Ovary (tissue), 3 donors: ENCODE measurements around the gene MED28.

ENCODE experiments used
- EP300 ChIP-seq: sonication (generic); formaldehyde crosslinking; IDR thresholded peaks from one replicate; pipeline ENCODE4 v1.6.1; 2017; ENCODE audit warnings: antibody characterized with exemption
- POLR2A ChIP-seq: fragments of 450-650 bp; IDR thresholded peaks from one replicate; pipeline ENCODE4 v1.6.1; 2017; ENCODE audit warnings: antibody characterized with exemption, mild to moderate bottlenecking, moderate library complexity
- TF ChIP-seq, protein P1 (sequence below), 3 donors: fragments of 450-650 bp in 2 of 3; fragments of 200-600 bp in 1 of 3; IDR thresholded peaks; one replicate each; pipeline versions ENCODE4 v1.5.1 to v1.8.0; 2016 to 2022; ENCODE audit warnings: antibody characterized with exemption in 3 of 3, mild to moderate bottlenecking in 1 of 3
- donor health status: DM: no; HTN: no; CAD: no.

DNA sequence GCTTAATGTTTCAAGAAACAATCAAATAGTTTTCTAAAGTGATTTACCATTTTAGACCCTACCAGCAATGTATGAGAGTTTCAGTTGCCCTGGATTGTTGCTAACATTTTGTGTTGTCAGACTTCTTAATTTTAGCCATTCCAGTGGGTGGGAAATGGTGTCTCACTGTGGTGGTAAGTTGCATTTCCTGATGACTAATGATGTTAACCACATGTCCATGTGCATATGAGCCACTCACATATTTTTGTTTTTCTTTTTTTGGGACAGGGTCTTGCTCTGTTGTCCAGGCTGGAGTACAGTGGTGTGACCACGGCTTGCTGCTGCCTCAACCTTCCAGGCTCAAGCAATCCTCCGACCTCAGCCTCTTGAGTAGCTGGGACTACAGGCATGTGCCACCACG lies 48.3 kb downstream of the MED28 start:
- TF ChIP-seq EP300, result no peak
- TF ChIP-seq, protein P1, sequence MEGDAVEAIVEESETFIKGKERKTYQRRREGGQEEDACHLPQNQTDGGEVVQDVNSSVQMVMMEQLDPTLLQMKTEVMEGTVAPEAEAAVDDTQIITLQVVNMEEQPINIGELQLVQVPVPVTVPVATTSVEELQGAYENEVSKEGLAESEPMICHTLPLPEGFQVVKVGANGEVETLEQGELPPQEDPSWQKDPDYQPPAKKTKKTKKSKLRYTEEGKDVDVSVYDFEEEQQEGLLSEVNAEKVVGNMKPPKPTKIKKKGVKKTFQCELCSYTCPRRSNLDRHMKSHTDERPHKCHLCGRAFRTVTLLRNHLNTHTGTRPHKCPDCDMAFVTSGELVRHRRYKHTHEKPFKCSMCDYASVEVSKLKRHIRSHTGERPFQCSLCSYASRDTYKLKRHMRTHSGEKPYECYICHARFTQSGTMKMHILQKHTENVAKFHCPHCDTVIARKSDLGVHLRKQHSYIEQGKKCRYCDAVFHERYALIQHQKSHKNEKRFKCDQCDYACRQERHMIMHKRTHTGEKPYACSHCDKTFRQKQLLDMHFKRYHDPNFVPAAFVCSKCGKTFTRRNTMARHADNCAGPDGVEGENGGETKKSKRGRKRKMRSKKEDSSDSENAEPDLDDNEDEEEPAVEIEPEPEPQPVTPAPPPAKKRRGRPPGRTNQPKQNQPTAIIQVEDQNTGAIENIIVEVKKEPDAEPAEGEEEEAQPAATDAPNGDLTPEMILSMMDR (IDR thresholded peaks at IDR 0.05), result no peak
- TF ChIP-seq POLR2A, result no peak
